HPDE6-E6E7 (cell line): ENCODE measurements around the gene LIMCH1.
A peak's percentile ranks its signal among the peaks of the same experiment; 100 is the strongest.
"Not testable (repeated sequence)": the region's sequence is repeated elsewhere in the genome, so short reads cannot be mapped to it uniquely, and the experiment has no call there.

ENCODE experiments used
- DNase-seq: peaks from one replicate; pipeline ENCODE4 v3.0.0; 2011; ENCODE audit warnings: missing footprints; ENCODE audit errors: extremely low spot score

Gene LIMCH1

GRCh38 chr4:41679991-41680390 is 142.0 kb downstream of the LIMCH1 start:
- DNase-seq: no peak

DNA sequence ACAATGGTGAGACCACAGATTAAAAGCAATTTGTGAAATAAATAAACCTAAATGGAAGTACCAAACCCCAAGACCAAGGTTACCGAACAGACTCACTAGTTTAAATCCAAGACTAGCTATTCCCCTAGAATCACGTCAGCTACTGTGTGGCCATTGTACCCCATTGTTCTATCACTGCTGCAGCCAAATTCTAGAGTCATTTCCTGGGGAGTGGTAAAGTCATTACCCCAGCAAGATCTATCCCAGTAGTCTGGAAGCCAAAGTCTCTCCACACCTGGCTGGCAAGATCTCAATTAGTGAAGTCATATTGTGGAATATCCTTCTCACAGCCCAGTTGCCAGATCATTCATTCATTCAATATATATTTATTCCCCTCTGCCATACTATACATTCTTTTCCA is 143.1 kb downstream of the LIMCH1 start:
- DNase-seq: no peak

DNA sequence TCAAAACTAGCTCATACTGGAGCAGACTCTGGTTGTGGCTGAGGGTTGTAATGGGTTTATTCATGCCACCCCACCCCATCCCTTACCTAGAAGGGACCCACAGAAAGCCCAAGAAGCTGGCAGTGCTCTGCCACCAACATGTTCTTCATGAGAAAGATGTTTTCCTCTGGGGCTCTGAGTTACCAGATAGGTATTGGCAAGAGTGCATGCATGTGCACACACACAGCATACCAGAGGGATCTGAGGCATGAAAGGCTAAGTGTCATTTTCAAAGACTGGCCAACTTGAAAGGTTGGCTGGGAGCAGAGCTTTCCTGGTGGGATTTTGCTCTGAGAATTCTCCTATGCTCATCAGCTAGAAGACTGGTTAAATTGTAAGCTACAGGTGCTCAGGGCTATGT is 145.4 kb downstream of the LIMCH1 start:
- DNase-seq: no peak

GRCh38 chr4:41686893-41687292 is 148.9 kb downstream of the LIMCH1 start:
- DNase-seq: no peak

- DNase-seq: no peak
Measured at GRCh38 chr4:41687971-41688370, 150.0 kb downstream of the LIMCH1 start.

DNA sequence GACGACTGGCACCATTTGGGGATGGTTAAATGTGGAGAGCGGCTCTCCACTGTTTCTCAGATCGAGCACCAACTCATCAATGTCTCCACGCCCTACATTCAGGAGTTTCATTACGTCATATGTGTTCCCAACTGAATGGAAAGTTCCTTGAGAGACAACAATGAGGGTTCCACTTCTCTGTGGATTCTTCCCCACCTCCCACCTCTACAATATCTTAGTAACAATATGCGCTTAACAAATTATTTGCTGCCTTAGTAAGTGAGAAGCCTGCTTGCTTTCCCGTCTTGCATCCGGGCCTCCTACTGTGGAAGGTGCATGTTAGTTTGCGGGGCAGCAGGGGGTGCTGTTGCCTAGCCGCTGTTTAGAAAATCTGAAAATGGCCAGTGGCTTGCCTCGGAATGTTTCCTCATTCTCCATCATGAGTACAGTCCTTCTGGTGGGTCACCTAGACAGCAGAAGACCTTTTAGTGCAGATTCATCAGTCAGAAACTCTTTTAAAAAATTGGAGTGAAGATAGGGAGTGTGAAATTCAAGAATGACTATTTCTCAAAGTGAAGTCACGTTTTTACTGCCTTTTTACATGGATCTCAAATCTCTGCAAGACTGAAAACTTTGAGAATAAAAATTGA is 154.9 kb downstream of the LIMCH1 start:
- peak; percentile 54 for DNase-seq

GRCh38 chr4:41693629-41694028 is 155.7 kb downstream of the LIMCH1 start:
- no peak for DNase-seq

- no peak for DNase-seq
Measured at GRCh38 chr4:41696131-41696530, 158.2 kb downstream of the LIMCH1 start.

DNA sequence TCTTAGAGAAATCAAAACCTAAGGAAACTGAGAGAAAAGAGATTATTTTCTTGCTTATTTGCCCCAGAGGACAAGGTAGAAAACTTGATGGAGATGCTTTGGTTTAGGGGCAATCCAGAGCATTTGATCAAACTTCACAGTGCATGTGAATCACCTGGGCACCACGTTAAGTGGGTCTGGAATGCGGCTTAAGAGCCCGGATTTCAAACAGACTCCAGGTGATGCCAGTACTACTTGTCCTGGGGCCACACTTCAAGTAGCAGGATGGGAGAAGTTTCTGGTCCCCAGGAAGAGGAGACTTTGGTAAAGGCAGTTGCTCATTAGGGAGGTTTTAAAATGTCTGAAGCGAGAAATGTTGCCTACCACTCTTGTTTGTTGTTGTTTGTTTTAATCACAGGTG is 158.8 kb downstream of the LIMCH1 start:
- DNase-seq: no peak

DNA sequence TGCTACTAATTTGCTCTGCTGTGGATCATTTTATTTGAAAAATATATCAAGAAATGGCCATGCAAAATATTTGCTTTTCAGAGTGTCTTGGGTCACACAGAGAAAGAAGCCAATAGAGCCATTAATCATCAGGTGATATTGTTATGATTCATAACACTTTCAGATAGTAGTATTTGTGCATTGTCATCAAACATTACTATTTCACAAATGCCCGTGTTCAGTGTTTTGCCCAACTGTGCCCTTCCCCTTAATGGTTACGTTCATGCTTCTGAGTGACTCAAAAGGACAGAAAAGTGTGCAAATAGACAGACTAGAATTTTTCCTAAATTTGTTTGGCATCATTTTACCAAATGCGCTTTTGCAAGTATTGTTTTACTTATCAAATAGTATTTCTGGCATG is 164.0 kb downstream of the LIMCH1 start:
- DNase-seq: no peak

DNA sequence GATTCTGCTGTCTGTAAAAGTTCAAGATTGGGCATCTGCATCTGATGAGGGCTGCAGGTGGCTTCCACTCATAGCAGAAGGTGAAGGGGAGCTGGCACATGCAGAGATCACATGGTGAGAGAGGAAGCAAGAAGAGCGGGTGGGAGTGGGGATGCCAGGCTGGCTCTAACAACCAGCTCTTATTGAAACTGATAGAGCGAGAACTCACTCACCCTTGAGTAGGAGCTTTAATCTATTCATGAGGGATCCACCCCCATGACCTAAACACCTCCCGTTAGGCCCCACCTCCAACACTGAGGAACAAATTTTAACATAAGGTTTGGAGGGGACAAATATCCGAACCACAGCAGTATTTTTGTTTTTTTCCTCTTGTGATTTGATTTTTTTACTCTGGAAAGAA is 164.8 kb downstream of the LIMCH1 start:
- DNase-seq: no peak

DNA sequence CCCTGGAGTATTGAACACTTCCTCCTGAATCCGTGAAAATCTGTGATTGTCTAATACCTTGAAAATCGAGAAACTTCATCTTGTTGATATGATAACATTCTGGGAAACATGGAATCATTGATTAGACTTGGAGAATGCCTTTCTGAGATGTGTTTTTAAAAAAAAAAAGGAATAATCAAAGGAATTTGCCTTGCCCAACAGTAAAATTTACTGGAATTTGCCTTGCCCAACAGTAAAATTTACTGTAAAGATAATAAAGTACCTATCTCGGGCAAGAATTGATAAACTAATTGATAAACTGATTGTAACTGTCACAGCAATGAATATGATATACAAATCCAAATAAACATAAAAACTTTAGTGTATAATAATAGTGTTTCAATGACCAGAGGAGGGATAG is 165.8 kb downstream of the LIMCH1 start:
- no peak for DNase-seq

GRCh38 chr4:41709844-41710481 is 172.0 kb downstream of the LIMCH1 start:
- DNase-seq: peak; percentile 21

- DNase-seq: not testable (repeated sequence)
Measured at GRCh38 chr4:41711654-41712053, 173.7 kb downstream of the LIMCH1 start.

GRCh38 chr4:41712425-41712824 is 174.5 kb downstream of the LIMCH1 start:
- no peak for DNase-seq

DNA sequence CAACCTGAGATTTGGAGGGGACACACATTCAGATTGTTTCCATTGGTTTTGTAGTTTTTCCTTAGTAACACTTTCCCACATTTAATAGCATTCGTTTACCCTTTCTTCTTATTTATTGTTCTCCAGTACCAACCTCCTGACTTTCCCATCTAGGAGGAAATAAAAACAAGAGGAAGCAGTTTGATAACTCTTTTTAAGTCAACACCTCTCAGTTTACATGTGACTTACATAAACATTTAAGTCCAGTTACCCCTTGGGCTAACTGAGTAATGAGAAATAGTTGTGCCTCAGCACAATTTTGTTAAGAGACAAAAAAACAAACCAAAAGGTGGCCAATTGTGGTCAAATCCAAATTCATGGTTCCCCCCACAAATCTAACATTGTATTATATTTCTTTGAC is 175.8 kb downstream of the LIMCH1 start:
- DNase-seq: no peak

- DNase-seq: no peak
Measured at GRCh38 chr4:41714364-41715000, 176.5 kb downstream of the LIMCH1 start.

DNA sequence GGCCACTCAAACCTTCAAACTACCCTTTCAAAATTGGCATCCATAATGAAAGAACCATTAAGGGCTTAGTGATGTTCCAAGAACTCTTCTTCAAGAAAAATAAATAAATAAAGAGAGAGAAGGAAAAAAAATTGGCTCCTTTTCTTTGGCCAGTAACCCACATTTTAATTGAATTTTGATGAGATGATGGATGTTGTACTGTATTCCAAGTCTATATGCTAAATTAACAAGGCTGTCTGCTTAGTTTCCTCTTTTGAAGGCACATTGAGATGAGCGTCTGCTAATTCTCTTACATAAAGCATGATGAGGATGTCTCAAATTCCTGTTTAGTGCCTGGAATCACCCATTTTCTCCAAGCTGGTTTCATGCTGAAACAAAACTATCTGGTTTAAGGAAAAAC is 177.2 kb downstream of the LIMCH1 start:
- DNase-seq: no peak

- DNase-seq: no peak
Measured at GRCh38 chr4:41718907-41719306, 180.9 kb downstream of the LIMCH1 start.

DNA sequence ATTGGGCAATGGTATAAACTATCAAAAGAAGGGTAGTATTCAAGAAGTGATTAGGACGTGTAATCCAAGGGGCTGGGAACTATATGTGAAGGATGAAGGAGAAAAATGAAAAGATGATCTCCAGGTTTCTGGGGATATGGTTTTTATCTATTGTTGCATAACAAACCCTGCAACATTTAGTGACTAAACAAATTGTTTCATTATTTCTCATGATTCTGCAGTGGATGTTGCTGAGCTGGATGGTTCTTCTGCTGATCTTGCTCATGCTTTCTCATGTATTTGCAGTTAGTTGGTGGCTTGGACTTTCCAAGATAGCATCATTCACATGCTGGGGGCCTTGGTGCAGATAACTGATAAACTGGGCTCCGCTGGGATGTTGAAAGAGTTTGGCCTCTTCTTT is 181.5 kb downstream of the LIMCH1 start:
- no peak for DNase-seq

GRCh38 chr4:41722181-41722580 is 184.2 kb downstream of the LIMCH1 start:
- DNase-seq: no peak

DNA sequence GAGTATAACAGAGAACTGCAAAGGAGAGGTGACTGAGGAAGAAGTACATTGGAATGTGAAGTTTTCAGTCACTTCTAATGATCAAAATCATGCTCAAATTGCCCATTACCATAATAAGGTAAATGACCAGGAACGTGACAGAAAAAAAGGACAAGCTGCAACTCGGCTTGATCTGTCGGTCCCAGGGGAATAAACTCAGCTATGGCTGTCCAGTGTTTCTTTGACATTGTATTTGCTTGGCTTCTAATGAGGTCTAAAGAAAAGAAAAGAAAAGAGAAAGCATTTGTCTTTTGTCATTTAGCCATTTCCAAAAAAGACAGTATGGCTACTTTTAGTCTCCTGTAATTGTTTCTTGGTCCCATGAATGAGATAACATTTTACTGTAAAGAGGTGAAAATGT is 185.3 kb downstream of the LIMCH1 start:
- no peak for DNase-seq

- no peak for DNase-seq
Measured at GRCh38 chr4:41725254-41725653, 187.3 kb downstream of the LIMCH1 start.
